ENCODE data around the gene FMNL2.
"Not testable (repeated sequence)": the region's sequence is repeated elsewhere in the genome, so short reads cannot be mapped to it uniquely, and the experiment has no call there.

FMNL2 gene

GRCh38 chr2:152307863-152308262, 27.1 kb upstream of the FMNL2 start:
- no peak for TF ChIP-seq ZFX (IDR thresholded peaks at IDR 0.05; ENCODE audit: borderline replicate concordance)
- TF ChIP-seq CTCF (IDR thresholded peaks at IDR 0.05): no peak

DNA sequence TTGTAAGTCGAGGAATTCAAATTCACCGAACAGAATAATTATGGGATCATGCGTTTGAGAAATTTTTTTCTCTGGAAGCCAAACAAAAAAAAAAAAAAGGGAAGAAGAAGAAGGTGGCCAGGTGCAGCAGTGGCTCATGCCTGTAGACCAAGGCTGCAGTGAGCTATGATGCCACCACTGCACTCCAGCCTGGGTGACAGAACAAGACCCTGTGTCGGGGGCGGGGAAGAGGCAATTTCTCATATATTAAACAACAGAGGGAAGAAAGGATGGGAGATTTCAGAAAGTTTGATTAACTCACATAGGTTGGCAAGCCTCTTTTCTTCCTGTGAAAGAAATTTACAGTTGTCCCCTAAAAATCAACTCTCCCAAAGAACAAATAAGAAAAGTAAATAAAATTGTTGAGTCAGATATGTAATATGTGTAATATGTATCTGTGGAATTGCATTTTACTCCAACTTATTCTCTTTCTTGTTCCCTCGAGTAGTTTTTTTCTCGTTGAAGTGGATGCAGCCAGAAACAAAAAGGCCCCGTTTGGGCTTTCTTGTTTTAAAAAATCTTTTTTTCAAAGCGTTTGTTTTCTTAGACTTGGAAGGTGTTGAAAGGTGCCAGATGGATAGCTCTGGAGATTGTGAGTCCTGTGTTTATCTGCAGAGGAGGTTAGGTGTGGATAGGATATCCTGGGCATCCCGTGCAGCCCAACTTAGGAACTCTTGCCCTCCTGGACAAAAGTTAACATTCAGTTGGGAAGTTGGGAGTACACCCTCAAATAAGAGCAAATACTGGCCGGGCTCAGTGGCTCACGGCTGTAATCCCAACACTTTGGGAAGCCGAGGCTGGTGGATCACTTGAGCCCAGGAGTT, 25.4 kb upstream of the FMNL2 start:
- TF ChIP-seq ZFX (IDR thresholded peaks at IDR 0.05; ENCODE audit: borderline replicate concordance): no peak
- no peak for TF ChIP-seq CTCF (IDR thresholded peaks at IDR 0.05)
- H3K27ac ChIP-seq: no peak overlapping the region

More at GRCh38 chr2:152307863-152308262, 27.1 kb upstream of the FMNL2 start:
- H3K27ac ChIP-seq: no peak overlapping the region

DNA sequence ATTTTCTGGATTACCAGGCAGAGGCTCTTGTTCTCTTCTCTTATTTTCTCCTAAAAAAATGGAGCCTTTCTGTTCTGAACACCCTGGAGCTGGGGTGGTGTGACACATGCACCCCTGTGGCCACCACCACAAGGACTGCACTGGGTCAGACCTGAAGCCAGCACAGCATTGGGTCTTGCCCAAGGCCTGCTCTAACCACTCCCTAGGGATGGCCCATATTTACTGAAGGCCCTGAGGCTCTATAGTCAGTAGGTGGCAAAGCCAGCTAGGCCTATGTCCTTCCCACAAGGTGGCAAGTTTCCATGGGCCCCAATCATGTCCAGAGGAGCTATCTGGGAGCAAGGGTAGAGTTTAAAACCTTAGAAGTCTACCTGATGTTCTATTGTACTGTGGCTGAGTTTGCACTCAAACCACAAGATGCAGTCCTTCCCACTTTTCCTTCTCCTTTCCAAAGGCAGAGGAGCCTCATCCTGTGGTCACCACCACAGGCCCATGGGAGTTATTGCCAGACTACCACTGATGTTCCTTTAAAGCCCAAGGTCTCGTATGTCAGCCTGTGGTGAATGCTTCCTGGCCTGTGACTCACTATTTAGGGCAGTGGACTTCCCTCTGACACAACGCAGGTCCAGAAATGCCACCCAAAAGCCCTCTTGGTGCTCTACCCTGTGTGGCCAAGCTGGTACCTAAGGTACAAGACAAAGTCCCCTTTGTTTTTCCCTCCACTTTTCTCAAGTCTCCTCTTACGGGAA, 15.0 kb upstream of the FMNL2 start:
- TF ChIP-seq CTCF (IDR thresholded peaks at IDR 0.05): no peak
- no peak for TF ChIP-seq ZFX (IDR thresholded peaks at IDR 0.05; ENCODE audit: borderline replicate concordance)

DNA sequence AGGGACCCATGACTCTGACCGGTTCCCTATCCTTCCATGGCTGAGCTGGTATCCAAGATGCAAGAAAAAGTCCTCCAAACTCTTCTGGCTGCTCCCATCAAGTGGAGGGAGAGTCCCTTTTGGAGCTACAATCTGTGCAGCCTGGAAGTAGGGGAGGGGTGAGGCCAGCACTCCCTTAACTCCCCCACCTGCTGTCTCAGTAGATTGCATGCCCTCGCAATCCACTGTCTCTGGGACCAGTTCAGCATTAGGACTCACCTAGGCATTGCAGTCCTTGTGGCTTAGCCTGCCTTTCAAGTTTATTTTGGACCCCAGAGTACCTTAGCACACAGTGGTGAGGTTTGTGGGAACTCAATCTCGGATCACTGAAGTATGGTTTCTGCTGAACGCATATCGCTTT, 14.2 kb upstream of the FMNL2 start:
- no peak overlapping the region for H3K27ac ChIP-seq
- TF ChIP-seq ZFX (IDR thresholded peaks at IDR 0.05; ENCODE audit: borderline replicate concordance) (no peak), CTCF (IDR thresholded peaks at IDR 0.05) (no peak)

More for the DNA sequence above, 15.0 kb upstream of the FMNL2 start:
- H3K27ac ChIP-seq: no peak overlapping the region

GRCh38 chr2:152322222-152322621, 12.8 kb upstream of the FMNL2 start:
- no peak for TF ChIP-seq ZFX (IDR thresholded peaks at IDR 0.05; ENCODE audit: borderline replicate concordance)
- TF ChIP-seq CTCF (IDR thresholded peaks at IDR 0.05): no peak
- H3K27ac ChIP-seq: no peak overlapping the region

DNA sequence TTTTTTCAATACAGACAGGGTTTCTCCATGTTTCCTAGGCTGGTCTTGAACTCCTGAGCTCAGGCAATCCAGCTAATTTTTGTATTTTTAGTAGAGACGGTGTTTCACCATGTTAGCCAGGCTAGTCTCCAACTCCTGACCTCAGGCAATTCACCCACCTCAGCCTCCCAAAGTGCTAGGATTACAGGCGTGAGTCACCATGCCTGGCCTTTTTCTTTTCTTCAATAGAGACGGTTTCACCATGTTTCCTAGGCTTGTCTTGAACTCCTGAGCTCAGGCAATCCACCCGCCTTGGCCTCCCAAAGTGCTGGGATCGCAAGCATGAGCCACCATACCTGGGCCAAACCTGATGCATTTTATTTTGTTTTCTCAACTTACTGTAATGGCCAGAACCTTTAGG, 9.8 kb upstream of the FMNL2 start:
- not testable (repeated sequence) for H3K27ac ChIP-seq

DNA sequence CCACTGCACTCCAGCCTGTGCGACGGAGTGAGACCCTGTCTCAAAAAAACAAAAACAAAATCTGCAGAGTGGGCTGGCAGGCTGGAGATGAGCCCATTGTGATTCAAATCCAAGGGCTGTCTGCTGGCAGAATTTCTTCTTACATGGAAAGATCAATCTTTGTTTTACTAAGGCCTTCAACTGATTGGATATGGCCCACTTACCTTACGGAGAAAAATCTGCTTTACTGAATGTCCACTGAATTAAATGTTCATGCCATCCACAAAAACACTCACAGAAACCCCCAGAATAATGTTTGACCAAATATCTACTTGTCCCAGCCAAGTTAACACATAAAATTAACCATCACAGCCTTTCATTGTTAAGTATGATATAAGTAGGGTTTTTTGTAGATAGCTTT, 8.3 kb upstream of the FMNL2 start:
- H3K27ac ChIP-seq: no peak overlapping the region
- TF ChIP-seq ZFX (IDR thresholded peaks at IDR 0.05; ENCODE audit: borderline replicate concordance) (no peak), CTCF (IDR thresholded peaks at IDR 0.05) (no peak)
